Endothelial cell (in vitro differentiated cells): ENCODE measurements around the gene CBX8. TPM values are rescaled to one million over a fixed set of nuclear protein-coding genes. Genes with fewer than 3 reads are reported as not detected.

Source experiments
- DNase-seq: peaks from one replicate; pipeline ENCODE4 v3.0.0; 2021; ENCODE audit warnings: low spot score
- H3K27ac Mint-ChIP-seq: one replicate; pipeline ENCODE4 v1.8.0; 2021; ENCODE audit warnings: mixed read lengths, inconsistent platforms; ENCODE audit not compliant: unreplicated experiment
- H3K27me3 Mint-ChIP-seq: one replicate; pipeline ENCODE4 v1.8.0; 2021; ENCODE audit warnings: mild to moderate bottlenecking, moderate library complexity, mixed read lengths, inconsistent platforms; ENCODE audit not compliant: unreplicated experiment
- H3K36me3 Mint-ChIP-seq: one replicate; pipeline ENCODE4 v1.8.0; 2021; ENCODE audit warnings: mild to moderate bottlenecking, low read depth, mixed read lengths, inconsistent platforms; ENCODE audit not compliant: unreplicated experiment
- H3K4me1 Mint-ChIP-seq: one replicate; pipeline ENCODE4 v1.8.0; 2021; ENCODE audit warnings: mild to moderate bottlenecking, mixed read lengths, inconsistent platforms; ENCODE audit not compliant: unreplicated experiment
- H3K4me3 Mint-ChIP-seq: one replicate; pipeline ENCODE4 v1.8.0; 2021; ENCODE audit warnings: mild to moderate bottlenecking, mixed read lengths, inconsistent platforms; ENCODE audit not compliant: unreplicated experiment
- H3K9me3 Mint-ChIP-seq: one replicate; pipeline ENCODE4 v1.8.0; 2021; ENCODE audit warnings: mixed read lengths, inconsistent platforms; ENCODE audit not compliant: unreplicated experiment
- CTCF ChIP-seq: fragments of 200-600 bp; sonication (generic); IDR thresholded peaks from one replicate; pipeline ENCODE4 v1.5.0; 2021; ENCODE audit warnings: antibody characterized with exemption; ENCODE audit not compliant: unreplicated experiment
- total RNA-seq: library from RNA; stranded (reverse); fragmentation: NEBNext Ultra II Directional; extraction: Animal tissue kit (Norgen Biotek cat#: 25700); gene quantifications from one replicate; pipeline ENCODE4 v1.2.1, GENCODE V29; 2021; ENCODE audit not compliant: unreplicated experiment

CBX8 gene
- total RNA-seq, 1 donor from 2014 or later, result 3.3 TPM

- no peak for DNase-seq
- TF ChIP-seq CTCF, result no peak
- H3K4me1 Mint-ChIP-seq, result peaks cover 9% of the 10 kb centered on the region
- peak overlapping the region; percentile 42 for H3K4me3 Mint-ChIP-seq
- H3K27me3 Mint-ChIP-seq, result peaks cover 9% of the 10 kb centered on the region
- H3K36me3 Mint-ChIP-seq, result peaks cover 20% of the 10 kb centered on the region
- no peak overlapping the region for H3K27ac Mint-ChIP-seq
- H3K9me3 Mint-ChIP-seq, result no peaks in the 10 kb centered on the region
Measured at GRCh38 chr17:79786930-79787643, 9.8 kb downstream of the CBX8 start.

GRCh38 chr17:79785900-79786810, 10.7 kb downstream of the CBX8 start:
- Mint-ChIP-seq H3K36me3 (peaks cover 23% of the 10 kb centered on the region), H3K27me3 (peaks cover 9% of the 10 kb centered on the region), H3K4me3 (no peak overlapping the region), H3K27ac (no peak overlapping the region), H3K4me1 (peaks cover 16% of the 10 kb centered on the region), H3K9me3 (no peaks in the 10 kb centered on the region)
- TF ChIP-seq CTCF, result no peak
- no peak for DNase-seq

- Mint-ChIP-seq H3K27me3 (peaks cover 12% of the 10 kb centered on the region), H3K36me3 (peaks cover 30% of the 10 kb centered on the region), H3K9me3 (no peaks in the 10 kb centered on the region), H3K4me3 (no peak overlapping the region), H3K27ac (no peak overlapping the region), H3K4me1 (peaks cover 25% of the 10 kb centered on the region)
- no peak for TF ChIP-seq CTCF
- no peak for DNase-seq
Measured at GRCh38 chr17:79785017-79785899, 11.6 kb downstream of the CBX8 start.

GRCh38 chr17:79784353-79785016, 12.4 kb downstream of the CBX8 start:
- DNase-seq, result no peak
- no peaks in the 10 kb centered on the region for H3K9me3 Mint-ChIP-seq
- no peak overlapping the region for H3K4me3 Mint-ChIP-seq
- H3K36me3 Mint-ChIP-seq, result peaks cover 37% of the 10 kb centered on the region
- peaks cover 18% of the 10 kb centered on the region for H3K27me3 Mint-ChIP-seq
- no peak for TF ChIP-seq CTCF
- peaks cover 33% of the 10 kb centered on the region for H3K4me1 Mint-ChIP-seq
- no peak overlapping the region for H3K27ac Mint-ChIP-seq
